ENCODE data around the gene CPSF4L.
A peak's percentile ranks its signal among the peaks of the same experiment; 100 is the strongest.
"Not testable (repeated sequence)": the region's sequence is repeated elsewhere in the genome, so short reads cannot be mapped to it uniquely, and the experiment has no call there.

Gene CPSF4L

DNA sequence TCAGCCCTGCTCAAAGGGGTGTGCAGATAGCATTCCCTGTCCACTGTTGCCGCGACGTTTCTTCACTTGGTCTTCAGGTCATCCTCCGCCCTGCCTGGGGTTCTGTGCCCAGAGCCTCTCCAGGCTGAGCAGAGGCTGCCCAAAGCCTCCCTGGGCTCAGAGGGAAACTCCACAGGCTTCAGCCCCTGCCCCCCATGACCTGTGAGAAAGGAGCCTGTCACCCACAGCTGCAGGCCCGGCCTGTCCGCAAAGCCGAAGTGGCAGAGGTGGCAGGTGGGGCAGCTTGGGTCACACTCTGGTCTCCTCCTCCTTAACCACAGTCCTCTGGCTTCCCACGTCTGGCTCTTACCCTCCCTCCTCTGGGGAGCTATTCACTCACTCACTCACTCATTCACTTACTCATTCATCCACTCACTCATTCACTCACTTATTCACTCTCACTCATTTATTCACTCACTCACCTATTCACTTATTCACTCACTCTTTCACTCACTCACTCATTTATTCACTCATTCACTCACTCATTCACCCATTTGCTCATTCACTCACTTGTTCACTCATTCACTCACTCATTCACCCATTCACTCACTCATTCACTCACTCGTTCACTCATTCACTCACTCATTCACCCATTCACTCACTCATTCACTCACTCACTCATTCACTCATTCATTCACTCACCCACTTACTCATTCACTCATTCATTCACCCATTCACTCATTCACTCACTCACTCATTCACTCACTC lies 7.1 kb upstream of the CPSF4L start:
- ATAC-seq (ENCODE audit: low read depth) (no peak), DNase-seq (ENCODE audit: low spot score in 2 of 2) (no peak)
- Mint-ChIP-seq H3K4me1 (peaks cover 5% of the 10 kb centered on the region), H3K27me3 (no peaks in the 10 kb centered on the region), H3K36me3 (no peaks in the 10 kb centered on the region), H3K4me3 (no peak overlapping the region), H3K9me3 (no peaks in the 10 kb centered on the region), H3K27ac (no peak overlapping the region)

DNA sequence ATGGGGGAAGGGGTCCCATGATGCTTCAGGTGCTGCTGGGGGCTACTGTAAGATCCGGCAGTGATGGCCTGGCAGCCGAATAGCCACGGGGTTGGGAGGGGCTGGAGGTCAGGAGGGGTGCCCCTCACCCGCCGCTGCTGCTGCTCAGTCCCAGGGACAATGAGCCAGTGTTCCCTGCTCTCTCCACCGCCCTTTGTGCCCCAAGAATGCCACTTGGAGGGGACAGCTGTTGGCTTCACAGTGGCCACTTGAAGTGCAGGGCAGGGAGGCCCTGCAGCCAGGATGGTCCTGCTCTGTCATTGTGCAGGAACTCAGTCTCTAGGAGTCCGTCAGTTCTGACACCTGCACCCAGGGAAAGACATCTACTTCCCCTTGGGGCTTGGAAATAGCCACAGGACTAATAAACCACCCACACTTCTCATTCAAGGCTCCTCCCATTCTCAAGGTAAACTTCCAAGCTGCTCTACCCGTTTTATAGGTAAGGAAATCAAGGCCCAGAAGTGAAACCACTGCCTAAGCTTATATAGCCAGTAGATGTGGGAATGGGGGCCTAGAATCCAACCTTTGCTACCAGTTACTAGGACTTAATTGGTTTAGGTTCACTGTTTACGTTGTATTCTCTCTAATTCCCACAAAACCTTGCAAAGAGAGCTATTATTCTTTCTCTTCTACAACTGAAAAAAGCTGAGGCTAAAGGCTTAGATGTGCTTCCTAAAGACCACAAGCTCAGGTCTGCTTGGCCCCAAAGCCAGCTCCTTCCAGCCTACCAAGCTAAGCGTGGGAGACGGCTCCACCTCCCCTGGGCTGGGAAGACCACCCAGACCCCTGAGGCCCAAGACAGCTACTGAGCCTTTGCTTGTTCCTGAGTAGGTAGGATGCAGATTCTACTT lies 6.2 kb upstream of the CPSF4L start:
- H3K36me3 Mint-ChIP-seq, result no peaks in the 10 kb centered on the region
- no peaks in the 10 kb centered on the region for H3K9me3 Mint-ChIP-seq
- H3K27ac Mint-ChIP-seq, result no peak overlapping the region
- peaks cover 5% of the 10 kb centered on the region for H3K4me1 Mint-ChIP-seq
- H3K4me3 Mint-ChIP-seq, result no peak overlapping the region
- DNase-seq (ENCODE audit: low spot score in 2 of 2) (no peak), ATAC-seq (ENCODE audit: low read depth) (no peak)
- peaks cover 4% of the 10 kb centered on the region for H3K27me3 Mint-ChIP-seq

DNA sequence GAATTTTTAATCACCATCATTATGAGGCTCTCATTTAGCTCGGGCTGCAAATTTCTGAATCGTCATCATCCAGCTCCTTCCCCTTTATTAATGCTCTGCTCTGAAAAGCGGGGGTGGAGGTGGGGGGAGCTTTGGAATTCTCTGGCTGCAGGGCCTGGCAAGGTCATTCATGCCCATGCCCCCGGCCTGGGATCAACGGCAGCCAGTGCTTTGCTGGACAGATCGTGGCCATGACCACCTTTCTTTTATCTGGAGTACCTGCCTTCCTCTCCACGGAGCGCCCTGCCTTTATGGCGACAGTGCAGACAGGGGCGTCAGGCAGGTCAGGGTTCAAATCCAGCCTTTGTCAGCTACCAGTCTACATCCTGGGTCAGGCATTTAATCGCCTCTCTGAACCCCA lies 5.1 kb upstream of the CPSF4L start:
- ATAC-seq (ENCODE audit: low read depth) (no peak), DNase-seq (ENCODE audit: low spot score in 2 of 2) (no peak)
- Mint-ChIP-seq H3K4me3 (no peak overlapping the region), H3K36me3 (no peaks in the 10 kb centered on the region), H3K27ac (no peak overlapping the region), H3K4me1 (peaks cover 5% of the 10 kb centered on the region), H3K9me3 (no peaks in the 10 kb centered on the region), H3K27me3 (peaks cover 4% of the 10 kb centered on the region)

DNA sequence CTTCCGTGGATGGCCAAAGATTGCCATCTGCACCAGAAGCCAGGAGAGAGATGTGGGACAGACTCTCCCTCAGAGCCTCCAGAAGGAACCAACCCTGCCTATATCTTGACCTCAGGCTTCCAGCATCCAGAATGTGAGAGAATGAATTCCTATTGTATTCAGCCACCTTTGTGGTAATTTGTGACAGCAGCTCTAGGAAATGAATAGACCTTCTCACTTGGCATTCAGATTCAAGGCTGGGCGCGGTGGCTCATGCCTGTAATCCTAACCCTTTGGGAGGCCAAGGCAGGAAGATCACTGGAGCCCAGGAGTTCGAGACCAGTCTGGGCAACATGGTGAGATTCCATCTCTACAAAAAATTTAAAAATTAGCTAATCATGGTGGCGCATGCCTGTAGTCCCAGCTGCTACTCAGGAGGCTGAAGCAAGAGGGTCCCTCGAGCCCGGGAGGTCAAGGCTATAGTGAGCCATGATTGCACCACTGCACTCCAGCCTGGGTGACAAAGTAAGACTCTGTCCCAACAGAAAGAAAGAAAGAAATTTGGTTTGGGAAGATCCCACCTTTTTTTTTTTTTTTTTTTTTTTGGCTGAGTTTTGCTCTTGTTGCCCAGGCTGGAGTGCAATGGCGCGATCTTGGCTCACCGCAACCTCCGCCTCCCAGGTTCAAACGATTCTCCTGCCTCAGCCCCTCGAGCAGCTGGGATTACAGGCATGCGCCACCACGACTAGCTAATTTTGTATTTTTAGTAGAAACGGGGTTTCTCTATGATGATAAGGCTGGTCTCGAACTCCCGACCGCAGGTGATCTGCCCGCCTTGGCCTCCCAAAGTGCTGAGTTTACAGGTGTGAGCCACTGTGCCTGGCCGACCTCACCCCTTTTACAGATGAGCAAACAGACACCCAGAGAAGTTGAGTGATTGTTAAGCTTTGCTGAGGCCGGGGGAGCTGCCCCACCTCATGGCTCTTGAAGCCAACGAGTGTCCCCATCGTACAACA lies 4.3 kb upstream of the CPSF4L start:
- Mint-ChIP-seq H3K9me3 (no peaks in the 10 kb centered on the region), H3K27me3 (peaks cover 4% of the 10 kb centered on the region), H3K4me1 (peaks cover 2% of the 10 kb centered on the region), H3K36me3 (no peaks in the 10 kb centered on the region), H3K4me3 (no peak overlapping the region), H3K27ac (no peak overlapping the region)
- DNase-seq (ENCODE audit: low spot score in 2 of 2) (no peak), ATAC-seq (ENCODE audit: low read depth) (no peak)

DNA sequence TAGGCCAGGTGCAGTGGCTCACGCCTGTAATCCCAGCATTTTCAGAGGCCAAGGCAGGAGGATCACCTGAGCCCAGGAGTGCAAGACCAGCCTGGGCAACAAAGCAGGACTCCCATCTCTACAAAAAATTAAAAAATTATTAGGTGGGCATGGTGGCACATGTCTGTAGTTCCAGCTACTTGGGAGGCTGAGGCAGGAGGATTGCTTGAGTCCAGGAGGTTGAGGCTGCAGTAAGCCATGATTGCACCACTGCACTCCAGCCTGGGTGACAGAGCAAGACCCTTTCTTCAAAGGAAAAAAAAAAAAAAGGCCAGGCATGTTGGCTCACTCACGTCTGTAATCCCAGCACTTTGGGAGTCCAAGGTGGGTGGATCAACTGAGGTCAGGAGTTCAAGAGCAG lies 2.8 kb upstream of the CPSF4L start:
- H3K27ac Mint-ChIP-seq; H3K9me3 Mint-ChIP-seq; ATAC-seq (ENCODE audit: low read depth); H3K4me3 Mint-ChIP-seq; DNase-seq (ENCODE audit: low spot score in 2 of 2); H3K27me3 Mint-ChIP-seq; H3K36me3 Mint-ChIP-seq; H3K4me1 Mint-ChIP-seq: not testable (repeated sequence)

DNA sequence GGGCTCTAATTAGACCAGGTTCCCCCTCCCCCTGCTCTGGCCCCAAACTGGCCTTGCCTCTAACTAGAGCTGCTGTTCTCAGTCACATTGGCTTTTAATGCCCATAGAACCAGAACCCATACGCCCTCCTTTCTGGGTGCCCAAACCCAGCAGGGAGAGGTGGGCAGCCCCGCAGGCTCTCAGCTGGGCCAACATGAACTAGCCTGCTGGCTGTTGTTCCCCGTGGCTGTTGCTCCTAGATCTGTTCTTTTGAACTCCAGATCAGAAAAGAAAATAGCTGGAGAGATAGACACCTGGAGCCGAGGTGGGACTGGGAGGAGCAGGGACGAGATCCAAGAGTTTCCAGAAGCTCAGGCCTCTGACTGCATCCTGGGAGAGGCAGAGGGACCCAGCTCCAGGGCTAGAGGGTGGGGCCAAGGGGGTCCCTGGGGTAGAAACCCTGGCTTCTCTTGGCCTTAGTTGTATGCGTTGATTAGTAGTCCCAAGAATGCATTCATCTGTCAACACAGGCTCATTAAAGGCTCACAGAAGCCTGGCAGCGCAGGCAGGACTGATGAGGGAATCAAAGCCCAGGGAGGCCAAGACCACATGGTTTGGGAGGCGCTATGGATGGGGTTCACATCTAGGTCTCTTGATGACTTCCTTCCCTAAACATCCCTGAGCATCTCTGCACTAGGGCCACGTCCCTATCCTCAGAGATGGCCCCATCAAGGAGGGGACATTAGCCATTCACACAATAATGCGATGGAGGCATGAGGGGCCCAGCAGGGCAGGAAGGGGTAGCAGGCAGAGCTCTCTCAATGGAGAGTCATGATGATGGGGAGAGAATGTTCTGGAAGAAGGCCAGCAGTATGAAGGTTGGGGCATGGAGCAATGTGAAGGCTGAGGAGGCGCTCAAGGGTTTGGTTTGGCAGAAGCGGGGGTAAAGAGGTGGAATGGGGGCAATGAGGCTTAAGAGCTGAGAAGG lies 1.3 kb upstream of the CPSF4L start:
- Mint-ChIP-seq H3K9me3 (no peaks in the 10 kb centered on the region), H3K36me3 (no peaks in the 10 kb centered on the region), H3K4me3 (no peak overlapping the region), H3K27me3 (peaks cover 6% of the 10 kb centered on the region), H3K27ac (no peak overlapping the region), H3K4me1 (no peaks in the 10 kb centered on the region)
- no peak for ATAC-seq (ENCODE audit: low read depth)
- DNase-seq (ENCODE audit: low spot score in 2 of 2), result no peak

DNA sequence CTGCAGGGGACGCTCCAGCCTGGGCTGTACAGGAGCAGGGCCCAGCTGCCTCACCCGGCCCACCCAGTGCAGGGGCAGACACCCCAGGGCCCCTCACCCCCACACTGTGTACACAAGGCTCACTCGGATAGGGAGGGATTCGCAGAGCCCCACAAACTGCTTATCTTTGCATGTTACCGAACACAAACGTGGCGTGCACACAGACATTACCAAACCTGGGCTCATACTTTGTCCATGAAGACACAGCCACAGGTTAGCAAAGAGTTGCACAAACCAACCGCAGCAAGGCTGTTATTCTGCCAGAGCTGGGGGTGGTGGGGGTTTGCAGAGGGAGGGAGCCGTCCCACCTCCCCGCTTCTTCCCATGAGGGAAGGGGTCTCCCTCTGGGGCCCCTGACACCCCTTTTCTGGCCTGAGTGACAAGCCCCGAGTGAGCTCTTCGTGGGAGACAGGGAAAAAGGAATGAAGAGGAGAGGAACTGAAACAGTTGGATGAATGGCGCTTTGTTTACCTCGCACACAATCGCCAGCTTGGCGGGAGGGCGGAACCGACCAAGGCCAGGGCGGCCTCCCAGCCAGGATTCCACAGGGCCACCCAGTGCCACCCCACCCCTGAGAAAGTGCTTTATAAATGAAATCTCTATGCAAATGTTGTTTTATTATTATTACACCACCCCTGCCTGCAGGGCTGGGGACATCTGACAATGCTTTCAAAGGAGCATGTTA lies 434 bp upstream of the CPSF4L start:
- H3K27ac Mint-ChIP-seq, result no peak overlapping the region
- no peaks in the 10 kb centered on the region for H3K36me3 Mint-ChIP-seq
- H3K4me3 Mint-ChIP-seq, result no peak overlapping the region
- no peaks in the 10 kb centered on the region for H3K9me3 Mint-ChIP-seq
- no peak for DNase-seq (ENCODE audit: low spot score in 2 of 2)
- ATAC-seq (ENCODE audit: low read depth), result no peak
- no peaks in the 10 kb centered on the region for H3K4me1 Mint-ChIP-seq
- peaks cover 6% of the 10 kb centered on the region for H3K27me3 Mint-ChIP-seq

DNA sequence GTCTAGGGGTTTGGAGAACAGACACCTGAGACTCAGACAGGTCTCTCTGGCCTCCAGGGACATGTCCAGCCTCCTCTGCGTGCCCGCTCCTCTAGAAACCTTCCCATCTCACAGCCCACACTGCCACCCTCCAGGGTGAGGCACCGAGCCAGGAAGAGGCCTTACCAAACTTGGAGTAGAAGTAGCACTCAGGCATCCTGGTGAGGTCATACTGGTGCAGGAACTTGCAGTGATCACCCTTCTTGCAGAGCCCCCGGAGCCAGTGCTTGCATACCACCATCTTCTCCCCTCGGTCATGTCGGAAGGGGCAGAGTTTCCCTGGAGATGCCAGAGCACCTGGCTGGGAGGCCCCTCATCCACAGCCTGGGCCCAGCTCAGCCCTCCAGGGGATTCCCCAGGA lies 4.2 kb downstream of the CPSF4L start:
- Mint-ChIP-seq H3K27ac (no peak overlapping the region), H3K36me3 (no peaks in the 10 kb centered on the region), H3K27me3 (peaks cover 3% of the 10 kb centered on the region), H3K4me3 (no peak overlapping the region), H3K4me1 (no peaks in the 10 kb centered on the region), H3K9me3 (no peaks in the 10 kb centered on the region)
- DNase-seq (ENCODE audit: low spot score in 2 of 2) (no peak), ATAC-seq (ENCODE audit: low read depth) (no peak)

GRCh38 chr17:73256220-73256619 lies 5.5 kb downstream of the CPSF4L start:
- no peak overlapping the region for H3K4me3 Mint-ChIP-seq
- H3K27me3 Mint-ChIP-seq, result peaks cover 3% of the 10 kb centered on the region
- H3K36me3 Mint-ChIP-seq, result no peaks in the 10 kb centered on the region
- no peaks in the 10 kb centered on the region for H3K4me1 Mint-ChIP-seq
- H3K9me3 Mint-ChIP-seq, result no peaks in the 10 kb centered on the region
- ATAC-seq (ENCODE audit: low read depth), result no peak
- peak in 1 of 2 donors; percentile 14 for DNase-seq (ENCODE audit: low spot score in 2 of 2)
- no peak overlapping the region for H3K27ac Mint-ChIP-seq

DNA sequence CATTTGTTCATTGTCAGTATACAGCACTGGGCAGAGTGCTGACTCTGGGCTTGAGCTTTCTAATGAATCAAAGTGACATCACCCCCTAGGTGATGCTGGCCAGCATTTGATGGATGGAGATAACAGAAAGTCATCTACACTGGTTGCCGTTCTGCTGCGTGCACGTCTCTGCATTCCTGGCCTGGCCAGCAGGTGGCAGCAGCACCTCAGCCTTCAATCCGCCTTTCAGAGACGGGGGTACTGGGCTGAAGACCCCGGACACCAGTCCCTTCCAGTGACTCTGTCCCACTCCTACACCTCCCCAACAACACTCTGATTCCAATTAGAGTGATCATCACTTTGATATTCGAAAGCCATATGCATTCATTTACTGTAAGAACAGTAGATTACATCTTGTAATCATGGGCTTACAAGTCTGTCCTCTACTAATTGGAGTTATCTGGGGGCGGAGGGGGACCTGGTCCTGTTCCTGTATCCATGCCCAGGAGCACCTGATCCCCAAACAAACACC lies 6.0 kb downstream of the CPSF4L start:
- H3K36me3 Mint-ChIP-seq, result no peaks in the 10 kb centered on the region
- no peak overlapping the region for H3K27ac Mint-ChIP-seq
- H3K4me1 Mint-ChIP-seq, result no peaks in the 10 kb centered on the region
- H3K4me3 Mint-ChIP-seq, result no peak overlapping the region
- DNase-seq (ENCODE audit: low spot score in 2 of 2) (peak; percentile 45 to 63), ATAC-seq (ENCODE audit: low read depth) (peak; percentile 67)
- H3K27me3 Mint-ChIP-seq, result peaks cover 3% of the 10 kb centered on the region
- H3K9me3 Mint-ChIP-seq, result no peaks in the 10 kb centered on the region

DNA sequence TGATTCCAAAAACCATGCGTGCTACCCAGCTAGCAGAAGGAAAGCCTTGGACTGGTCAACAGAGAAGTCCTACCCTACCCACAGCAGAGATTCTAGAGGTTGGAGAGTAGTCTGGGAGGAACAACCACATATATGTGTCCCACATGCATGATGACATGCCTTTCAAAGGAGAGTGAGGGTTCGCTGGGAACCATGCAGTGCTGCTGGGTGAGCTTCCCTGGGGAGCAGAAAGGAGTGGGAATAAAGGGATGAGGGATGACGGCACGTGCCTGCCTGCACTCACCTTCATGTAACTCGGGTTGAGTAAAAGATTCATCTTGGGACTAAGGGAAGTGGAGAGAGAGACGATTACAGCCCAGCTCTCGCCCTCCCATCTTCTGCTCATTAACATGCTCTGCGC lies 9.8 kb downstream of the CPSF4L start:
- peaks cover 7% of the 10 kb centered on the region for H3K36me3 Mint-ChIP-seq
- H3K4me3 Mint-ChIP-seq, result no peak overlapping the region
- no peak for DNase-seq (ENCODE audit: low spot score in 2 of 2)
- H3K4me1 Mint-ChIP-seq, result no peaks in the 10 kb centered on the region
- H3K9me3 Mint-ChIP-seq, result no peaks in the 10 kb centered on the region
- H3K27ac Mint-ChIP-seq, result no peak overlapping the region
- no peaks in the 10 kb centered on the region for H3K27me3 Mint-ChIP-seq
- no peak for ATAC-seq (ENCODE audit: low read depth)

GRCh38 chr17:73250851-73251640 lies 10.6 kb downstream of the CPSF4L start:
- no peaks in the 10 kb centered on the region for H3K9me3 Mint-ChIP-seq
- no peak overlapping the region for H3K4me3 Mint-ChIP-seq

More at GRCh38 chr17:73250851-73251640, 10.6 kb downstream of the CPSF4L start:
- Mint-ChIP-seq H3K36me3 (peaks cover 7% of the 10 kb centered on the region), H3K27ac (no peak overlapping the region), H3K27me3 (no peaks in the 10 kb centered on the region), H3K4me1 (no peaks in the 10 kb centered on the region)
- DNase-seq (ENCODE audit: low spot score in 2 of 2) (no peak), ATAC-seq (ENCODE audit: low read depth) (no peak)

Data from memory B cell (primary cell).